C1 segment of cervical spinal cord (tissue), 14 donors: ENCODE data around the gene REXO5.

ENCODE experiments used
- DNase-seq, 14 donors: peaks; one replicate each; lab custom pipeline; 2025; lab: John Stamatoyannopoulos, UW

REXO5 gene

GRCh38 chr16:20871941-20872815 lies 65.9 kb downstream of the REXO5 start:
- DNase-seq: no peak

GRCh38 chr16:20873331-20873730 lies 67.0 kb downstream of the REXO5 start:
- DNase-seq: no peak

GRCh38 chr16:20874088-20874581 lies 67.8 kb downstream of the REXO5 start:
- DNase-seq: no peak

- no peak for DNase-seq
These were observed 69.0 kb downstream of the REXO5 start for GRCh38 chr16:20875355-20875650.

GRCh38 chr16:20878682-20879147 lies 72.4 kb downstream of the REXO5 start:
- no peak for DNase-seq

- no peak for DNase-seq
These were observed 73.1 kb downstream of the REXO5 start for GRCh38 chr16:20879175-20880040.

- DNase-seq: no peak
These were observed 74.7 kb downstream of the REXO5 start for GRCh38 chr16:20880867-20881502.

GRCh38 chr16:20881503-20881878 lies 75.2 kb downstream of the REXO5 start:
- no peak for DNase-seq

GRCh38 chr16:20883554-20884239 lies 77.4 kb downstream of the REXO5 start:
- no peak for DNase-seq

GRCh38 chr16:20884240-20884556 lies 77.9 kb downstream of the REXO5 start:
- no peak for DNase-seq

GRCh38 chr16:20886320-20886719 lies 80.0 kb downstream of the REXO5 start:
- no peak for DNase-seq

- no peak for DNase-seq
These were observed 80.9 kb downstream of the REXO5 start for GRCh38 chr16:20887207-20887606.

- no peak for DNase-seq
These were observed 83.4 kb downstream of the REXO5 start for GRCh38 chr16:20889625-20890275.

GRCh38 chr16:20894388-20894787 lies 88.1 kb downstream of the REXO5 start:
- no peak for DNase-seq

- peak in 1 of 14 donors; percentile 1 for DNase-seq
These were observed 91.0 kb downstream of the REXO5 start for GRCh38 chr16:20897253-20897897.

GRCh38 chr16:20897922-20898321 lies 91.6 kb downstream of the REXO5 start:
- no peak for DNase-seq

GRCh38 chr16:20899071-20899470 lies 92.7 kb downstream of the REXO5 start:
- DNase-seq: no peak
